Ovary (tissue), 9 donors: ENCODE data around the gene PAQR4. TPM values are rescaled to one million over a fixed set of nuclear protein-coding genes. Genes with fewer than 3 reads are reported as not detected.

Experiments used
- DNase-seq, 5 donors: peaks; one replicate each; pipeline ENCODE4 v3.0.0-alpha.2; 2019 to 2020
- H3K27ac ChIP-seq, 2 donors: fragments of 200-600 bp; one replicate each; pipeline versions ENCODE4 v1.5.1 to v1.8.0; 2019 to 2022
- H3K27me3 ChIP-seq: fragments of 200-600 bp; one replicate; pipeline ENCODE4 v1.8.0; 2022
- H3K36me3 ChIP-seq: fragments of 200-600 bp; sonication (generic); one replicate; pipeline ENCODE4 v1.5.1; 2019
- H3K4me1 ChIP-seq: one replicate; pipeline ENCODE4 v1.8.1; 2013; ENCODE audit warnings: mild to moderate bottlenecking, moderate library complexity; ENCODE audit not compliant: insufficient read depth
- H3K4me3 ChIP-seq: fragments of 200-600 bp; sonication (generic); one replicate; pipeline ENCODE4 v1.5.1; 2017
- H3K9me3 ChIP-seq, 2 donors: fragments of 200-600 bp in 1 of 2; sonication (generic) in 1 of 2; one replicate each; pipeline versions ENCODE4 v1.5.1 to v1.8.1; 2013 to 2019; ENCODE audit warnings: mild to moderate bottlenecking in 1 of 2, moderate library complexity in 1 of 2
- CTCF ChIP-seq, 3 donors: fragments of 450-650 bp in 2 of 3; fragments of 200-600 bp in 1 of 3; IDR thresholded peaks; one replicate each; pipeline versions ENCODE4 v1.5.1 to v1.8.0; 2016 to 2022; ENCODE audit warnings: antibody characterized with exemption in 3 of 3, mild to moderate bottlenecking in 1 of 3
- EP300 ChIP-seq: sonication (generic); formaldehyde crosslinking; IDR thresholded peaks from one replicate; pipeline ENCODE4 v1.6.1; 2017; ENCODE audit warnings: antibody characterized with exemption
- POLR2A ChIP-seq: fragments of 450-650 bp; IDR thresholded peaks from one replicate; pipeline ENCODE4 v1.6.1; 2017; ENCODE audit warnings: antibody characterized with exemption, mild to moderate bottlenecking, moderate library complexity
- WGBS, 3 donors: extraction: QIAGEN DNeasy Blood & Tissue Kit in 1 of 3; methylation state at CpG; one replicate each; pipeline versions ENCODE4 v1.1.5 to v1.1.7; 2013 to 2017; 5-methylcytosine and 5-hydroxymethylcytosine counted together
- intact Hi-C, 4 donors: fragments of 100-400 bp; cut with DNase I; formaldehyde crosslinking; loops; one replicate each; pipeline versions ENCODE4 v1.11.0 to v1.15.1; 2022 to 2023
- polyA plus RNA-seq, 2 donors: library from polyadenylated mRNA; stranded (reverse); fragments of 200-250 nt in 1 of 2; fragments of 350-450 nt in 1 of 2; fragmentation: Illumina TruSeq in 1 of 2; extraction: RNeasy Lipid Tissue Mini Kit (QIAGEN cat#74804) in 1 of 2; gene quantifications; one replicate each; pipeline ENCODE4 v1.2.3, GENCODE V29; 2013 to 2014
- total RNA-seq, 7 donors: library from RNA; depleted of rRNA in 2 of 7; stranded (reverse); fragments of >200 nt in 2 of 7; fragmentation: NEBNext Ultra II Directional in 3 of 7; extraction: Animal tissue kit (Norgen Biotek cat#: 25700) in 3 of 7; gene quantifications; one replicate each; pipeline versions ENCODE4 v1.1.0 to v1.2.4, GENCODE V29; 2016 to 2023
- donor health status: DM: no; HTN: no; CAD: no; lungs with moderate emphysema.
- donor health status: DM: no; HTN: no; CAD: no.
- donor health status: Bipolar disorder and iron deficiency.
- donor health status: DM: yes; HTN: yes; CAD: no.
- donor health status: DM: no; HTN: no; CAD: no.
- donor health status: DM: yes; HTN: yes; CAD: no.

The PAQR4 gene
- total and polyA plus RNA-seq, 9 donors, result 0.30 to 5.7 (median 1.5) TPM

- no peaks in the 10 kb centered on the region for H3K36me3 ChIP-seq
- no peaks in the 10 kb centered on the region for H3K9me3 ChIP-seq
- H3K4me1 ChIP-seq, result no peaks in the 10 kb centered on the region
- TF ChIP-seq CTCF (IDR thresholded peaks at IDR 0.05), result no peak
- TF ChIP-seq EP300, result no peak
- TF ChIP-seq POLR2A, result no peak
- intact Hi-C loops, result no loop called here
- H3K27ac ChIP-seq, result no peak overlapping the region
- DNase-seq, result no peak
- WGBS, 3 donors, result 80 to 83% (median 81%) methylated on average over 8 of the region's 8 CpGs
- H3K4me3 ChIP-seq, result no peak overlapping the region
- peaks cover 8% of the 10 kb centered on the region for H3K27me3 ChIP-seq
These were observed 41.4 kb downstream of the PAQR4 start for GRCh38 chr16:3010510-3010909.

- Histone ChIP-seq H3K4me1 (no peaks in the 10 kb centered on the region), H3K36me3 (no peaks in the 10 kb centered on the region), H3K4me3 (no peak overlapping the region), H3K27me3 (peaks cover 3% of the 10 kb centered on the region), H3K27ac (no peak overlapping the region), H3K9me3 (no peaks in the 10 kb centered on the region)
- WGBS, 3 donors, result 5 to 9% (median 8%) methylated on average over 19 of the region's 19 CpGs
- no peak for DNase-seq
- no peak for TF ChIP-seq POLR2A
- no peak for TF ChIP-seq EP300
- no peak for TF ChIP-seq CTCF (IDR thresholded peaks at IDR 0.05)
- intact Hi-C loops, result no loop called here
These were observed 43.1 kb downstream of the PAQR4 start for GRCh38 chr16:3012246-3012645.

DNA sequence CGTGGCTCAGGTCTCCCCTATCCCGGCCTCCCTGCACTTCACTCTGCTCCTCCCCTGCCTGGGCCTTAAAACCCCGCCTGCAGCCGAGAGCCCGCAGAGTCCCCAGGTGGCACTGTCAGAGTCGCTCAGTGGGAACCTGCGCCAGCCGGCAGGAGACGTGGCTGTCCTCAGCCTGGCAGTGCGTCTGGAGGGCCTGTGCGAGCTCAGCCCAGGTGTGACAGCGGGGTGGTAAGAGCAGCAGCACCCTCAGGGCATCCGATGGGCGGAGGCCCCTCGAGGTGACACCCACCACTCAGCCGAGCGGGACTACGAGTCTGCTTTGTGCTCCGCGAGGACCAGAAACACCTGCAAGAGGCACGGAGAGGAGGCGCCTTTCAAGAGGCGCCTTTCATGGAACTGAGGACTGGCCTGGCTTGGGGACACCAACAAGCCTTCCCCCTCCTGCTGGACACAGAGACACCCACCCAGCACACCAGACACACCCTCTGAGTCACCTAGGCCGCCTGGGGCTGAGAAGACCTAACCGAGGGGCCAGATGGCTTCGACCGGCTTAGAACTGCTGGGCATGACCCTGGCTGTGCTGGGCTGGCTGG is 43.8 kb downstream of the PAQR4 start, which contains the start of gene CLDN9:
Gene CLDN9 (plus strand): TSS at position 96 of the 593 bp plus-strand sequence. CDS start 440 bp downstream, at position 536.
- no peaks in the 10 kb centered on the region for H3K4me1 ChIP-seq
- no peaks in the 10 kb centered on the region for H3K9me3 ChIP-seq
- 39 to 45% (median 42%) methylated on average over 10 to 27 of the region's 27 CpGs for WGBS, 3 donors
- TF ChIP-seq EP300, result no peak
- TF ChIP-seq POLR2A, result no peak
- no peak for TF ChIP-seq CTCF (IDR thresholded peaks at IDR 0.05)
- H3K4me3 ChIP-seq, result no peak within 1 kb of the TSS
- no peaks in the 10 kb centered on the region for H3K36me3 ChIP-seq
- no peaks in the 10 kb centered on the region for H3K27me3 ChIP-seq
- no peak within 1 kb of the TSS for H3K27ac ChIP-seq
- DNase-seq, result no peak
- intact Hi-C loops, result no loop called here

DNA sequence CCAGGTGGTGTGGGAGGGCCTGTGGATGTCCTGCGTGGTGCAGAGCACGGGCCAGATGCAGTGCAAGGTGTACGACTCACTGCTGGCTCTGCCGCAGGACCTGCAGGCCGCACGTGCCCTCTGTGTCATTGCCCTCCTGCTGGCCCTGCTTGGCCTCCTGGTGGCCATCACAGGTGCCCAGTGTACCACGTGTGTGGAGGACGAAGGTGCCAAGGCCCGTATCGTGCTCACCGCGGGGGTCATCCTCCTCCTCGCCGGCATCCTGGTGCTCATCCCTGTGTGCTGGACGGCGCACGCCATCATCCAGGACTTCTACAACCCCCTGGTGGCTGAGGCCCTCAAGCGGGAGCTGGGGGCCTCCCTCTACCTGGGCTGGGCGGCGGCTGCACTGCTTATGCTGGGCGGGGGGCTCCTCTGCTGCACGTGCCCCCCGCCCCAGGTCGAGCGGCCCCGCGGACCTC is 44.4 kb downstream of the PAQR4 start:
- Histone ChIP-seq H3K27me3 (no peaks in the 10 kb centered on the region), H3K27ac (no peak overlapping the region), H3K4me1 (no peaks in the 10 kb centered on the region), H3K9me3 (no peaks in the 10 kb centered on the region), H3K4me3 (no peak overlapping the region), H3K36me3 (no peaks in the 10 kb centered on the region)
- intact Hi-C loops, result no loop called here
- TF ChIP-seq EP300 (no peak), CTCF (IDR thresholded peaks at IDR 0.05) (no peak), POLR2A (no peak)
- 42 to 43% (median 42%) methylated on average over 19 to 27 of the region's 27 CpGs for WGBS, 3 donors
- DNase-seq, result no peak
